Natural killer cell (primary cell): ENCODE data around the gene JUP. TPM values are rescaled to one million over a fixed set of nuclear protein-coding genes. Genes with fewer than 3 reads are reported as not detected.

Experiments
- ATAC-seq, 3 donors: fragments of 150-1000 bp in 2 of 3; fragments of 200-7000 bp in 1 of 3; cut with Tn5 transposase; 1 replicate in 1 of 3; 2 replicates in 2 of 3; pipeline ENCODE4 v1.10.0; 2021; ENCODE audit warnings: mild to moderate bottlenecking in 2 of 3, moderate library complexity in 2 of 3
- DNase-seq, 2 donors: peaks; one replicate each; pipeline versions ENCODE4 v3.0.0 to v3.0.0-alpha.2; 2013 to 2021; ENCODE audit warnings: mixed read lengths in 1 of 2
- H3K27ac ChIP-seq: one replicate; pipeline ENCODE4 v1.5.1; 2013; ENCODE audit warnings: mild to moderate bottlenecking, low read length
- H3K27me3 ChIP-seq: one replicate; pipeline ENCODE4 v1.6.1; 2013; ENCODE audit warnings: low read length; ENCODE audit not compliant: control insufficient read depth, insufficient read depth
- H3K36me3 ChIP-seq: one replicate; pipeline ENCODE4 v1.6.1; 2013; ENCODE audit warnings: low read length; ENCODE audit not compliant: control insufficient read depth, insufficient read depth
- H3K4me1 ChIP-seq: one replicate; pipeline ENCODE4 v1.6.1; 2013; ENCODE audit warnings: low read length; ENCODE audit not compliant: control insufficient read depth, insufficient read depth
- H3K4me3 ChIP-seq: one replicate; pipeline ENCODE4 v1.5.1; 2013; ENCODE audit warnings: low read length
- H3K9me3 ChIP-seq: one replicate; pipeline ENCODE4 v1.6.1; 2013; ENCODE audit warnings: low read length; ENCODE audit not compliant: control insufficient read depth, insufficient read depth
- H3K27ac Mint-ChIP-seq, 2 donors: one replicate each; pipeline ENCODE4 v1.8.0; 2022; ENCODE audit warnings: mild to moderate bottlenecking in 2 of 2, mixed read lengths in 2 of 2, moderate library complexity in 1 of 2
- H3K27me3 Mint-ChIP-seq, 2 donors: one replicate each; pipeline ENCODE4 v1.8.0; 2022; ENCODE audit warnings: low read depth in 2 of 2, mixed read lengths in 2 of 2
- H3K36me3 Mint-ChIP-seq: one replicate; pipeline ENCODE4 v1.8.0; 2022; ENCODE audit warnings: mixed read lengths
- H3K4me1 Mint-ChIP-seq, 2 donors: one replicate each; pipeline ENCODE4 v1.8.0; 2022; ENCODE audit warnings: mixed read lengths in 2 of 2
- H3K4me3 Mint-ChIP-seq: one replicate; pipeline ENCODE4 v1.8.0; 2022; ENCODE audit warnings: mild to moderate bottlenecking, moderate library complexity, mixed read lengths
- H3K9me3 Mint-ChIP-seq, 2 donors: one replicate each; pipeline ENCODE4 v1.8.0; 2022; ENCODE audit warnings: mixed read lengths in 2 of 2
- WGBS: methylation state at CpG from one replicate; pipeline ENCODE4 v1.1.7; 2013; ENCODE audit warnings: missing lambda C conversion rate; ENCODE audit not compliant: insufficient coverage; 5-methylcytosine and 5-hydroxymethylcytosine counted together
- intact Hi-C: fragments of 100-400 bp; cut with micrococcal nuclease; formaldehyde crosslinking; loops from one replicate; pipeline ENCODE4 v1.14.2; 2022
- total RNA-seq, 4 donors: library from RNA; stranded (reverse); fragments of 120-200 nt in 1 of 4; gene quantifications; one replicate each; pipeline versions ENCODE4 v1.2.3 to v1.2.4, GENCODE V29; 2013 to 2022
- TF ChIP-seq, protein P1 (sequence below): fragments of 200-600 bp; IDR thresholded peaks from one replicate; pipeline ENCODE4 v1.8.0; 2022; ENCODE audit warnings: antibody characterized with exemption

The JUP gene
- total RNA-seq, 3 donors from 2014 or later (not counting 1 experiment from before 2014, with no cell fraction given), result 1.8 to 12.1 (median 2.0) TPM

- DNase-seq (no peak), ATAC-seq (no peak)
- Histone ChIP-seq H3K4me1 (peaks cover 5% of the 10 kb centered on the region), H3K4me3 (no peak overlapping the region), H3K9me3 (no peaks in the 10 kb centered on the region), H3K36me3 (no peaks in the 10 kb centered on the region), H3K27me3 (no peaks in the 10 kb centered on the region), H3K27ac (no peak overlapping the region)
- TF ChIP-seq, protein P1, sequence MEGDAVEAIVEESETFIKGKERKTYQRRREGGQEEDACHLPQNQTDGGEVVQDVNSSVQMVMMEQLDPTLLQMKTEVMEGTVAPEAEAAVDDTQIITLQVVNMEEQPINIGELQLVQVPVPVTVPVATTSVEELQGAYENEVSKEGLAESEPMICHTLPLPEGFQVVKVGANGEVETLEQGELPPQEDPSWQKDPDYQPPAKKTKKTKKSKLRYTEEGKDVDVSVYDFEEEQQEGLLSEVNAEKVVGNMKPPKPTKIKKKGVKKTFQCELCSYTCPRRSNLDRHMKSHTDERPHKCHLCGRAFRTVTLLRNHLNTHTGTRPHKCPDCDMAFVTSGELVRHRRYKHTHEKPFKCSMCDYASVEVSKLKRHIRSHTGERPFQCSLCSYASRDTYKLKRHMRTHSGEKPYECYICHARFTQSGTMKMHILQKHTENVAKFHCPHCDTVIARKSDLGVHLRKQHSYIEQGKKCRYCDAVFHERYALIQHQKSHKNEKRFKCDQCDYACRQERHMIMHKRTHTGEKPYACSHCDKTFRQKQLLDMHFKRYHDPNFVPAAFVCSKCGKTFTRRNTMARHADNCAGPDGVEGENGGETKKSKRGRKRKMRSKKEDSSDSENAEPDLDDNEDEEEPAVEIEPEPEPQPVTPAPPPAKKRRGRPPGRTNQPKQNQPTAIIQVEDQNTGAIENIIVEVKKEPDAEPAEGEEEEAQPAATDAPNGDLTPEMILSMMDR, result no peak
- Mint-ChIP-seq H3K4me1 (peaks cover 0 to 7% of the 10 kb centered on the region in 2 donors), H3K27ac (no peak overlapping the region), H3K9me3 (no peaks in the 10 kb centered on the region), H3K27me3 (peaks cover 0 to 2% of the 10 kb centered on the region in 2 donors), H3K36me3 (no peaks in the 10 kb centered on the region), H3K4me3 (no peak overlapping the region)
- intact Hi-C loops, result no loop called here
- WGBS, result 94% methylated on average over 3 of the region's 3 CpGs
Measured at GRCh38 chr17:41797377-41797776, 10.9 kb upstream of the JUP start.

DNA sequence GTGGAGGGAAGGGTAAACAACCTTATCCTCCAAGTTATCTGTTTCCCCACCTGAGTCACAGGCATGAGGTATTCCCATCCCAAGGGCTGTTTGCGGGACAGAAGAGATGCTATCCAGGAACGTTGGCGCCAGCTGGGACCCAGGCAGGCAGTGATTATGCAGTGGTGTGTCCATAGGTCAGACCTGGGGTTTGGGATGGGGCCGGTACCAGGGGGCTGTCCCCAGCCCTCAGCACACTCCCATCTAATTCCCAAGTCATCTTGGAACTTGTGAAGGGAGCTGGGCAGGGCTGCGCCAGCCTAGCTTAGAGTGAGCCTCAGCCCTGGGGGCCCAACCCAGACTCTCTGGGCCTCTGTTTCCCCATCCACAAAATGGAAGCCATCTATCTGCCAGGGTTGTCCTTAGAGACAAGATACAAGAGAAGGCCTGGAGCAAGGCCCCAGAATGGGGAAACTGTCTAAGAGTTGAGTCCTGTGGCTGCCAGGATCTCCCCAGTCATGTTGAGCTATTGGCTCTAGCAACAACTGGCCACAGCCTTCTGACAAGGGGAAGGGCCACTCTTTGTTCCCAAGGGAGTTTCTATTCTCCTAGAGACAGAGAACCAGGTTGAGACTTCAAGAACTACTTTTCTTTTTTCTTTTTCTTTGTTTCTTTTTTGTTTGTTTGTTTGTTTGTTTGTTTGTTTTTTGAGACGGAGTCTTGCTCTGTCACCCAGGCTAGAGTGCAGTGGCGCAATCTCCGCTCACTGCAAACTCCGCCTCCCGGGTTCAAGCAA is 9.8 kb upstream of the JUP start:
- Histone ChIP-seq H3K27me3 (no peaks in the 10 kb centered on the region), H3K9me3 (no peaks in the 10 kb centered on the region), H3K27ac (no peak overlapping the region), H3K4me1 (peaks cover under 1% of the 10 kb centered on the region), H3K36me3 (no peaks in the 10 kb centered on the region), H3K4me3 (no peak overlapping the region)
- intact Hi-C loops, result no loop called here
- Mint-ChIP-seq H3K9me3 (no peaks in the 10 kb centered on the region), H3K4me1 (peaks cover 0 to 1% of the 10 kb centered on the region in 2 donors), H3K36me3 (no peaks in the 10 kb centered on the region), H3K27ac (no peak overlapping the region), H3K27me3 (no peaks in the 10 kb centered on the region), H3K4me3 (no peak overlapping the region)
- DNase-seq (no peak), ATAC-seq (peak in 1 of 3 donors; percentile 5)
- TF ChIP-seq, protein P1, result no peak
- 94% methylated on average over 10 of the region's 10 CpGs for WGBS

- no peaks in the 10 kb centered on the region for H3K27me3 Mint-ChIP-seq
- intact Hi-C loops, result no loop called here
Measured at GRCh38 chr17:41794540-41794975, 8.0 kb upstream of the JUP start.

More at GRCh38 chr17:41794540-41794975, 8.0 kb upstream of the JUP start:
- ATAC-seq (no peak), DNase-seq (no peak)
- no peak overlapping the region for H3K27ac Mint-ChIP-seq
- Histone ChIP-seq H3K9me3 (no peaks in the 10 kb centered on the region), H3K27me3 (no peaks in the 10 kb centered on the region), H3K4me3 (no peak overlapping the region), H3K27ac (no peak overlapping the region), H3K4me1 (no peaks in the 10 kb centered on the region), H3K36me3 (no peaks in the 10 kb centered on the region)
- no peaks in the 10 kb centered on the region for H3K4me1 Mint-ChIP-seq
- TF ChIP-seq, protein P1, result no peak
- no peak overlapping the region for H3K4me3 Mint-ChIP-seq
- H3K9me3 Mint-ChIP-seq, result no peaks in the 10 kb centered on the region
- WGBS, result 94% methylated on average over 5 of the region's 5 CpGs
- no peaks in the 10 kb centered on the region for H3K36me3 Mint-ChIP-seq
